ENCODE data around the gene COMT.

GRCh38 chr22:19976671-19977070 lies 35.1 kb downstream of the COMT start:
- no peak for TF ChIP-seq GATA3 (IDR thresholded peaks at IDR 0.05; ENCODE audit: low read depth, low read length)
- TF ChIP-seq GATA2 (IDR thresholded peaks at IDR 0.05; ENCODE audit: low read depth, low read length) = no peak
